Left ventricle myocardium superior (tissue), 1 donor: ENCODE data around the gene MTHFSD. TPM values are rescaled to one million over a fixed set of nuclear protein-coding genes. Genes with fewer than 3 reads are reported as not detected.

Source experiments
- ATAC-seq: fragments of 200-7000 bp; cut with Tn5 transposase; one replicate; pipeline ENCODE4 v1.9.1; 2020; ENCODE audit warnings: mild to moderate bottlenecking, moderate library complexity
- DNase-seq: peaks from one replicate; pipeline ENCODE4 v3.0.0-alpha.2; 2020
- intact Hi-C: fragments of 100-400 bp; cut with micrococcal nuclease; formaldehyde crosslinking; loops from one replicate; pipeline ENCODE4 v1.11.0; 2022
- total RNA-seq: library from RNA; stranded (reverse); fragmentation: NEBNext Ultra II Directional; extraction: Animal tissue kit (Norgen Biotek cat#: 25700); gene quantifications from one replicate; pipeline ENCODE4 v1.2.1, GENCODE V29; 2021
- donor health status: DM: no; HTN: yes; CAD: no; lungs with severe emphysema.

MTHFSD gene
- total RNA-seq, 1 donor from 2014 or later, result 12.6 TPM

GRCh38 chr16:86510465-86511261 lies 44.4 kb downstream of the MTHFSD start, which contains the start of gene FOXF1:
TSS of gene FOXF1 (plus strand) at chr16:86510527. CDS start at chr16:86510570, 43 bp downstream.
- ATAC-seq (peak; percentile 11), DNase-seq (no peak)
- intact Hi-C loops, result loop anchor here (10.0 kb wide), 1 partner anchor 176 kb away; no protein-coding TSS in a partner anchor

GRCh38 chr16:86509759-86510464 lies 45.1 kb downstream of the MTHFSD start:
- ATAC-seq, result peak; percentile 77
- intact Hi-C loops, result loop anchor here (10.0 kb wide), 1 partner anchor 175 kb away; no protein-coding TSS in a partner anchor
- peak; percentile 57 for DNase-seq

DNA sequence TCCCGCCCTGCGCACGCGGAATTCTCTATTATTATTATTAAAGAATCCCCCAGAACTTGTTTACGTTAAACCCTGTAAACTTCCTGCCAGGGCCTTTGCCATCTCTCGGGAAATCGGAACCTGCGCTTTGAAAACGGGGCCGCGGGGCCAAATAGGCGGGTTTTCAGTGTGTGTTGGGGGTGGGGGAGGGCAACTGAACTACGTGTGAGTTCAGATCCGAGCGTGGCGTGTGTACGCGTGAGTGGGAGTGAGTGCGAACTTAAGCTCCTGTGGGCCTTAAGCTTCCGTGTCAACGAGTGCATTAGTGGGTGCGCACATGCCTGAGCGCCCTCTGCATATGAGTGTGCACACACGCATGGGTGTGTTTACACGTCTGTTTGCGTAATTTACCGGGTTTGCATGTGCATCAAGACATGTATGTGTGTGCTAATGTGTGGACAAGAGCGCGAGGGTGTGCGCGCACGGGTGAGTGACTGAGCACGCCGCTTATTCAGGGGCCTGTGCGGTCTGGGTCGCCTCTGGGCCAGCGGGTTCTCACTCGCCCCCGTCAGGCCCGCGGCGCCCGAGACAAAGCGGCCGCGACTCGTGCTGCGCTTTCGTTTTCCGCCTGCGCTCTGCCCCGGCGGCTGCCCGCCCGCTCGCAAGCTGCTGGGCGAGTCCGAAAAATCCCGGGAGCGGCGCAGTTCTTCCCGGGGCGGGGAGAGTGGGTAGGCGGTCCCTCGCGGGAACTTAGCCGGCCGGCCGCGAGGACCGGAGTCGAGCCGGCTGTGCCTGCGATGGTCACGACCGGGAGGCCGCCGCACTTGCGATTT lies 45.9 kb downstream of the MTHFSD start:
- intact Hi-C loops, result no loop called here
- peak; percentile 83 for ATAC-seq
- DNase-seq, result peak; percentile 67

DNA sequence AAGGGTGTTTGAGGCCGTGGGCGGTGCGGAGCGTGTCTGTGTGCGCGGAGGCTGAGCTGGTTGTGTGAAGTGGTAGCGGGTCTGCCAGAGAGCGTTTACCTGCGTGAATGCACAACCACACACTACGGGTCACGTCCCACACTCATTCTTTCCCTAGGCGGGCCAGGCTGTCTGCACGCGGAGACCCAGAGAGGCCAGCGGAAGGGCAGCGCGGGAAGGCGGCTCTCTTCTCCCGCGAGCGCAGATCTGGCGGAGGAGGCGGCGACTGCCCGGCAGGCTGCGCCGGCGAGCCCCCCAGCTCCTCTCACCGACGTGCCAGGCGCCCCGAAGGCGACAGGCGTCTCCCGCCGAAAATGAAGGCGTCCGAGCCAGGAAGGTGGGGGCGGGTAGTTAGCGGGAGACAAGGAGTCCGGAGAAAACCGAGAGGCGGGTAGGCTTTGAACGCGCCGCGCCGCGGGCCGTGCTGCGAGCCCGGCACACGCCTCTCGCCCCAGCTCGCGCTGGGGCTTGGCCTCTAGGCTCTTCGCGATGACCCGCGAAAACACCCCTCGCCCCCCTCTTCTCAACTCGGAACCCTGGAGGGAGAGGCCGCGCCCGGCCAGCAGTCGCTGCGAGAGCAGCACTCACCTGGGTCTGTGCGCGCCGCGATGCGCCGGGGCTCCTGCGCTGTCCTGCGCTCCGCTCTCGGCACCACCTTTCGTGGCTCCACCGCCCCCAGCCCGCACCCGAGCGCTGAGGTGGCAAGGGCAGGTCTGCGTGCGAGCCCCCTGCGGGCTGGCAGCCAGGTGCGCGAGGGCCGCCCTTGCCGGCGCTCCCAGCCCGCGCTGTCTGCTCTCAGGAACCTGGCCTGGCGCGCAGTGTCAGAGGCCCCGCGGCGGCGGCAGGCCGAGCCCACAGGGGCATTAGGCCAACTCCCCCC lies 46.7 kb downstream of the MTHFSD start:
- intact Hi-C loops, result no loop called here

DNA sequence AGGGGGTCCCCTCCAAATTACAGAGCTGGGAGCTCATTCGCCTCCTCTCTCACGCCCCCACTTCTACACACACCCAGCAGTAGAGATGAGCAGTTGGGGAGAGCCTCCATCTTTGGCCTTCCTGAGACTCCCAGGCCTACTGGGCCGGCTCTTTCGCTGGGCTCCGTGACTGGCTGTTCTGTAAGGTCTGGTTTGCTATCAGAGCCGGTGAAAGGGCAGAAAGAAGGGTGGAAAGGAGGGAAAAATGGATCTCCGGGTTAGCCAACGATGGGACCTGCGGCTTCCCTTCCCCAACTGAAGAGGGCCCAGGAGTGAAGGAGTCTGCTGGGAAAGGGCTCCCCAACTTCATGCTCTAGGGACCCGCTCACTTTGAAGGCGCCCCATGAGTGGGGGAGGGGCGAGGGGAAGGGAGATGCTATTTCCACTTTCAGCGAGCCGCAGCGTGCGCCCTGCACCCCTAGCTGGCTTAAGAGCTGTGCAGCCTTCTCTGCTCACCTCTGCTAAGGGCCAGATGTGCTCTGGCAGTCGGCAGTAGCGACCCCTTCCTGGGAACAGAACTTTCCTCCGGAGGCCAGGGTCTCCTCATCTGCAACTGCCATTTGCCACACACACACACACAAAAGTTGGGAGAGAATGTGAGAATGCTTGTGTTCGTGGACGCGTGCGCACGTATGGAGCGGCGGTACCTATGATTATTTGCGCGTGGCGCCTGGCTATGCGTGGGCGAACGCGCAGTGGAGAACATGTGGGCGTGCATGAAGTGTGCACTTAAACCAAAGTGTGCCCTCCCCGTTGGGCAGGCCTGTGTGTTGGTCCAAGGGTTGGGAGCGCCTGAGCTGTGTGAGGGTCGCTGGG lies 47.6 kb downstream of the MTHFSD start:
- intact Hi-C loops, result no loop called here
- ATAC-seq, result no peak
- DNase-seq, result no peak

More for the DNA sequence above, 46.7 kb downstream of the MTHFSD start:
- ATAC-seq (no peak), DNase-seq (no peak)

GRCh38 chr16:86505899-86506864 lies 48.9 kb downstream of the MTHFSD start:
- ATAC-seq (no peak), DNase-seq (no peak)
- intact Hi-C loops, result no loop called here

GRCh38 chr16:86505185-86505898 lies 49.7 kb downstream of the MTHFSD start:
- DNase-seq (no peak), ATAC-seq (no peak)
- intact Hi-C loops, result no loop called here

GRCh38 chr16:86504315-86505184 lies 50.5 kb downstream of the MTHFSD start:
- no peak for ATAC-seq
- DNase-seq, result no peak
- intact Hi-C loops, result no loop called here

DNA sequence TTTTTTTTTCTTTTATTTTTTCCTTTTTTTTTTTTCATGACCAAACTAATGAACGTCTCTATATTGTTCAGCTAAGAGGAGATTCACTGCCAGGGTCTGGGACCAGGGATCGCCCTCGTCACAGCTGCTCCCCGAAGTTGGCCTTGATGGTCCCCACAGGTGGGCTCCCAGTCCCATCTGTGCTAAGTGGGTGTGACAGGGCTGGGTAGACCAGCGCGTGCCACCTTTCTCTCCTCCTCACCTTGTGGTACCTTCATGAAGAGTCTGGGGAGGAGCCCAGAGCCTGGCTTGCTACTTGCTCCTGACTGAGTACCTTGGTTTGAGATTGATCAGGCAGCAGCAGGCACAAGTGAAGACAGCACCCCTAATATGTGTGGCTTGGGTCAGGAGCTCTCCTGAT lies 51.2 kb downstream of the MTHFSD start:
- DNase-seq (no peak), ATAC-seq (no peak)
- intact Hi-C loops, result no loop called here

- intact Hi-C loops, result no loop called here
- DNase-seq (no peak), ATAC-seq (no peak)
These were observed 51.9 kb downstream of the MTHFSD start for GRCh38 chr16:86502856-86503748.

DNA sequence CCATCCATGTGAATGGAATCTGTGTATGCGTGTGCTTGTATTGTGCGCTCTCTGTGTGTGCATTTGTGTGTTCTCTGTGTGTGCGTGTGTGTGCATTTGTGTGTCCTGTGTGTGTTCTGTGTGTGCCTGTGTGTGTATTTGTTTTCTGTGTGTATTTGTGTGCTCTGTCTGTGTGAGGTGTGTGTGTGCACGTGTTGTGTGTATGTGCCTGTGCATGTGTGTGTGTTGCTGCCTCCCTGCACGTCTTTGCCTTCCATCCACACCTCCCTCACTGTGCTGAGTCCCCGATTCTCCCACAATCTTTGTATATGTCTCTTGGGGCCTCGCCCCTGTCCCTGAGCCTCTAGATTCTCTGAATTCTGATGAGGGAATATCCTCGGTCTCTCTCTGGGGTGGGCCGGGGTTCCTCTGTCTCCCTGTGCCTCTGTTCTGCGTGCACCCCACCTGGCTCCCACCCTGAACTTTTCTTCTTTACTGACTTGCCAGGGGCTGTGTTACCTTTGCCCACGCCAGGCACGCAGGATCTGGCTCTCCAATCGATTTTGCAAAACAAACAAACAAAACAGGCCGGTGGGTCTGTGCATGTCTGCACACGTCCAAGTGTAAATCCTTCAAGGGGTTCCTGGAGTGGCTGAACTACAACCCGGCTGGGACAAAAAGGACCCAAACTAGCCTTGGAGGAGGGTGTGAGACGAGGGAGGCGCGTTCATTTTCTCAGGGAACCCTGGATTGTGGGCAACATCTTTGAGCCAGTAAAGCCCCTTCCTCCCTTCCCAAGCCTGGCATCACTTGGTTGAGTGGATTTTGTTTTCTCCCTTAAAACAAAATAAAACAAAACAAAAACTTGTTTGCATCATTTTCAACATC lies 52.8 kb downstream of the MTHFSD start:
- intact Hi-C loops, result no loop called here
- DNase-seq (no peak), ATAC-seq (no peak)

GRCh38 chr16:86500708-86501510 lies 54.1 kb downstream of the MTHFSD start:
- ATAC-seq, result no peak
- intact Hi-C loops, result no loop called here
- no peak for DNase-seq
